ENCODE measurements around the gene ARHGEF1. TPM values are rescaled to one million over a fixed set of nuclear protein-coding genes. Genes with fewer than 3 reads are reported as not detected.

ARHGEF1 gene
- total RNA-seq, 4 donors from 2014 or later = 40.4 to 58.3 (median 51.4) TPM

GRCh38 chr19:41917676-41918075, 34.7 kb downstream of the ARHGEF1 start:
- no peaks in the 10 kb centered on the region for H3K9me3 ChIP-seq
- 40% methylated on average over 2 of the region's 12 CpGs; no CpG with 5 or more reads in 1 of the 2 donors for WGBS, 2 donors (ENCODE audit: low coverage in 1 of 2)
- no peak overlapping the region for H3K4me3 ChIP-seq
- ATAC-seq = no peak
- H3K27ac ChIP-seq = no peak overlapping the region
- no peak for TF ChIP-seq CTCF (IDR thresholded peaks at IDR 0.05)
- no peak for TF ChIP-seq POLR2A (IDR thresholded peaks at IDR 0.05)
- TF ChIP-seq EP300 (IDR thresholded peaks at IDR 0.05) = no peak
- no peak for TF ChIP-seq POLR2AphosphoS5 (IDR thresholded peaks at IDR 0.05)
- H3K36me3 ChIP-seq = no peaks in the 10 kb centered on the region
- H3K4me1 ChIP-seq = peaks cover 0 to 26% (median 7%) of the 10 kb centered on the region in 3 donors
- H3K27me3 ChIP-seq = peaks cover 99% of the 10 kb centered on the region

- peaks cover 99% of the 10 kb centered on the region for H3K27me3 ChIP-seq
- 80 to 97% methylated on average over 4 of the region's 6 CpGs for WGBS, 2 donors (ENCODE audit: low coverage in 1 of 2)
- H3K27ac ChIP-seq = no peak overlapping the region
- no peak overlapping the region for H3K4me3 ChIP-seq
- no peaks in the 10 kb centered on the region for H3K36me3 ChIP-seq
- no peak for ATAC-seq
- H3K9me3 ChIP-seq = no peaks in the 10 kb centered on the region
- TF ChIP-seq CTCF (IDR thresholded peaks at IDR 0.05) (no peak), EP300 (IDR thresholded peaks at IDR 0.05) (no peak), POLR2AphosphoS5 (IDR thresholded peaks at IDR 0.05) (no peak), POLR2A (IDR thresholded peaks at IDR 0.05) (no peak)
- H3K4me1 ChIP-seq = peaks cover 0 to 22% (median 5%) of the 10 kb centered on the region in 3 donors
These were observed 35.1 kb downstream of the ARHGEF1 start for GRCh38 chr19:41918095-41918494.

GRCh38 chr19:41918653-41919244, 35.8 kb downstream of the ARHGEF1 start:
- H3K9me3 ChIP-seq = no peaks in the 10 kb centered on the region
- ATAC-seq = no peak
- TF ChIP-seq POLR2AphosphoS5 (IDR thresholded peaks at IDR 0.05) (no peak), CTCF (IDR thresholded peaks at IDR 0.05) (no peak), POLR2A (IDR thresholded peaks at IDR 0.05) (no peak)
- H3K4me3 ChIP-seq = no peak overlapping the region
- H3K36me3 ChIP-seq = no peaks in the 10 kb centered on the region
- peaks cover 0 to 15% (median 4%) of the 10 kb centered on the region in 3 donors for H3K4me1 ChIP-seq
- H3K27me3 ChIP-seq = peaks cover 99% of the 10 kb centered on the region
- 84 to 95% methylated on average over 4 to 5 of the region's 5 CpGs for WGBS, 2 donors (ENCODE audit: low coverage in 1 of 2)
- no peak overlapping the region for H3K27ac ChIP-seq

GRCh38 chr19:41919948-41920712, 37.1 kb downstream of the ARHGEF1 start:
- H3K4me1 ChIP-seq = peaks cover 0 to 8% (median 3%) of the 10 kb centered on the region in 3 donors
- H3K9me3 ChIP-seq = no peaks in the 10 kb centered on the region
- peaks cover 100% of the 10 kb centered on the region for H3K27me3 ChIP-seq
- TF ChIP-seq POLR2A (IDR thresholded peaks at IDR 0.05) (no peak), POLR2AphosphoS5 (IDR thresholded peaks at IDR 0.05) (no peak), CTCF (IDR thresholded peaks at IDR 0.05) (no peak), EP300 (IDR thresholded peaks at IDR 0.05) (no peak)
- no peak for ATAC-seq
- WGBS, 2 donors (ENCODE audit: low coverage in 1 of 2) = 74 to 79% methylated on average over 24 to 25 of the region's 33 CpGs
- no peak overlapping the region for H3K27ac ChIP-seq
- H3K4me3 ChIP-seq = no peak overlapping the region
- H3K36me3 ChIP-seq = no peaks in the 10 kb centered on the region
